IMR-90 (cell line): ENCODE results near the gene LHX1. TPM values are rescaled to one million over a fixed set of nuclear protein-coding genes. Genes with fewer than 3 reads are reported as not detected.

Experiments
- ATAC-seq: fragments of 200-7000 bp; cut with Tn5 transposase; 2 replicates; pipeline ENCODE4 v1.9.1; 2020; ENCODE audit warnings: low read depth, mild to moderate bottlenecking, moderate library complexity
- BruUV-seq: library from RNA; stranded (reverse); fragments of 400-500 nt; replicated peaks from 2 replicates; lab custom pipeline; 2021; lab: Mats Ljungman, UMichigan
- CTCF ChIA-PET: fragments of 300-600 bp; formaldehyde crosslinking; extraction: SDS; loops from one replicate; lab custom pipeline; 2021; ENCODE audit warnings: antibody characterized with exemption; lab: Yijun Ruan, JAX
- POLR2A ChIA-PET: fragments of 300-600 bp; sonication (Branson Sonifier 250); formaldehyde crosslinking; loops from one replicate; lab custom pipeline; 2022; ENCODE audit warnings: antibody characterized with exemption; ENCODE audit not compliant: unreplicated experiment; lab: Charles Lee
- DNase-seq: peaks from one replicate; pipeline ENCODE4 v3.0.0; 2013
- H2AFZ ChIP-seq: replicated peaks from 2 replicates; pipeline ENCODE3; 2013; ENCODE audit warnings: low read length, mild to moderate bottlenecking; ENCODE audit not compliant: poor library complexity
- H2AK5ac ChIP-seq: 2 replicates; pipeline ENCODE4 v1.6.1; 2013; ENCODE audit warnings: low read depth, low read length, inconsistent platforms
- H2AK9ac ChIP-seq: replicated peaks from 2 replicates; pipeline ENCODE3; 2013; ENCODE audit warnings: mild to moderate bottlenecking, low read depth, low read length, moderate library complexity; ENCODE audit not compliant: poor library complexity
- H2BK120ac ChIP-seq: 2 replicates; pipeline ENCODE4 v1.6.1; 2013; ENCODE audit warnings: low read depth, low read length, inconsistent platforms
- H2BK15ac ChIP-seq: 3 replicates; pipeline ENCODE4 v1.6.1; 2013; ENCODE audit warnings: low read depth, low read length, inconsistent platforms
- H2BK20ac ChIP-seq: 2 replicates; pipeline ENCODE4 v1.6.1; 2013; ENCODE audit warnings: low read depth, mild to moderate bottlenecking, inconsistent platforms, low read length, moderate library complexity
- H2BK5ac ChIP-seq: 2 replicates; pipeline ENCODE4 v1.6.1; 2013; ENCODE audit warnings: mild to moderate bottlenecking, low read depth, low read length, inconsistent platforms; ENCODE audit not compliant: poor library complexity, severe bottlenecking
- H3K14ac ChIP-seq: replicated peaks from 2 replicates; pipeline ENCODE4 v1.6.1; 2013; ENCODE audit warnings: low read depth, low read length, inconsistent platforms
- H3K18ac ChIP-seq: 2 replicates; pipeline ENCODE4 v1.6.1; 2013; ENCODE audit warnings: low read depth, low read length, control low read depth
- H3K23ac ChIP-seq: 2 replicates; pipeline ENCODE4 v1.6.1; 2013; ENCODE audit warnings: low read depth, low read length, inconsistent platforms
- H3K27ac ChIP-seq: 2 replicates; pipeline ENCODE4 v1.5.1; 2013; ENCODE audit warnings: mild to moderate bottlenecking, control low read depth, low read length; ENCODE audit not compliant: insufficient read depth
- H3K27me3 ChIP-seq: 2 replicates; pipeline ENCODE4 v1.6.1; 2013; ENCODE audit warnings: low read length; ENCODE audit not compliant: control insufficient read depth, insufficient read depth
- H3K36me3 ChIP-seq: 2 replicates; pipeline ENCODE4 v1.6.1; 2013; ENCODE audit warnings: low read length, mixed read lengths; ENCODE audit not compliant: control insufficient read depth, insufficient read depth
- H3K4ac ChIP-seq: 2 replicates; pipeline ENCODE4 v1.6.1; 2013; ENCODE audit warnings: low read depth, low read length, inconsistent platforms
- H3K4me1 ChIP-seq: 2 replicates; pipeline ENCODE4 v1.6.1; 2013; ENCODE audit warnings: low read length, mixed read lengths; ENCODE audit not compliant: control insufficient read depth, insufficient read depth
- H3K4me2 ChIP-seq: 2 replicates; pipeline ENCODE4 v1.6.1; 2013; ENCODE audit warnings: low read depth, mild to moderate bottlenecking, control low read depth, low read length, moderate library complexity
- H3K4me3 ChIP-seq: 2 replicates; pipeline ENCODE4 v1.5.1; 2013; ENCODE audit warnings: low read depth, mild to moderate bottlenecking, control low read depth, low read length, moderate library complexity; ENCODE audit not compliant: insufficient read depth
- H3K56ac ChIP-seq: 2 replicates; pipeline ENCODE4 v1.6.1; 2013; ENCODE audit warnings: low read length, inconsistent platforms; ENCODE audit not compliant: insufficient read depth; ENCODE audit errors: extremely low read depth
- H3K79me1 ChIP-seq, 2 experiments: 2 replicates each; pipeline ENCODE4 v1.6.1; 2013; ENCODE audit warnings: low read length in 2 of 2, inconsistent platforms in 1 of 2, low read depth in 1 of 2
- H3K9ac ChIP-seq: 2 replicates; pipeline ENCODE4 v1.6.1; 2013; ENCODE audit warnings: low read depth, low read length, control low read depth
- H3K9me1 ChIP-seq: 2 replicates; pipeline ENCODE4 v1.6.1; 2013; ENCODE audit warnings: low read length, inconsistent platforms; ENCODE audit not compliant: insufficient read depth
- H3K9me3 ChIP-seq: 2 replicates; pipeline ENCODE4 v1.6.1; 2013; ENCODE audit warnings: low read length; ENCODE audit not compliant: control insufficient read depth, insufficient read depth
- H4K20me1 ChIP-seq: 2 replicates; pipeline ENCODE4 v1.6.1; 2013; ENCODE audit warnings: low read length, inconsistent platforms; ENCODE audit not compliant: insufficient read depth
- H4K5ac ChIP-seq: 2 replicates; pipeline ENCODE4 v1.6.1; 2013; ENCODE audit warnings: mild to moderate bottlenecking, low read depth, low read length, control low read depth
- H4K8ac ChIP-seq, 2 experiments: 2 replicates each; pipeline ENCODE4 v1.6.1; 2013; ENCODE audit warnings: low read depth in 2 of 2, low read length in 2 of 2, control low read depth in 1 of 2, inconsistent platforms in 1 of 2
- H4K91ac ChIP-seq: 2 replicates; pipeline ENCODE4 v1.6.1; 2013; ENCODE audit warnings: low read depth, low read length, inconsistent platforms; ENCODE audit not compliant: insufficient read depth
- CHD1 ChIP-seq: IDR thresholded peaks from 2 replicates; pipeline ENCODE4 v1.6.1; 2012; ENCODE audit warnings: low read depth, low read length, improper control_type of control experiment
- MAFK ChIP-seq: IDR thresholded peaks from 2 replicates; pipeline ENCODE4 v1.6.1; 2012; ENCODE audit warnings: low read depth, low read length, improper control_type of control experiment
- NFE2L2 ChIP-seq: fragments of 150-350 bp; IDR thresholded peaks from 2 replicates; pipeline ENCODE4 v1.6.1; 2016; ENCODE audit warnings: low read depth, mild to moderate bottlenecking, low read length
- RAD21 ChIP-seq: IDR thresholded peaks from 2 replicates; pipeline ENCODE4 v1.6.1; 2012; ENCODE audit warnings: low read length, improper control_type of control experiment
- RFX5 ChIP-seq: IDR thresholded peaks from 2 replicates; pipeline ENCODE4 v1.8.0; 2012; ENCODE audit warnings: low read depth, mild to moderate bottlenecking, low read length, moderate library complexity
- SMC3 ChIP-seq: fragments of 150-350 bp; IDR thresholded peaks from 2 replicates; pipeline ENCODE4 v1.6.1; 2016; ENCODE audit warnings: low read depth, mild to moderate bottlenecking, antibody characterized with exemption, low read length, moderate library complexity
- dilution Hi-C: fragments of 300-500 bp; cut with HindIII; formaldehyde crosslinking; loops from one replicate; pipeline ENCODE4 v1.14.3; 2018; ENCODE audit warnings: low sequenced_read_pairs; ENCODE audit not compliant: unreplicated experiment
- in situ Hi-C: fragments of 300-500 bp; cut with MboI; formaldehyde crosslinking; loops from 3 replicates; pipeline ENCODE4 v1.14.3; 2019; ENCODE audit warnings: low sequenced_read_pairs, inconsistent platforms, mixed read lengths
- intact Hi-C: fragments of 100-400 bp; cut with micrococcal nuclease; formaldehyde crosslinking; loops from 2 replicates; pipeline ENCODE4 v1.10.0; 2022
- polyA plus RNA-seq, 3 experiments: library from polyadenylated mRNA; depleted of rRNA; stranded (reverse); fragments of >200 nt; gene quantifications; 2 replicates each; pipeline ENCODE4 v1.2.3, GENCODE V29; 2012; ENCODE audit warnings: low replicate concordance in 1 of 3
- total RNA-seq: library from RNA; depleted of rRNA; stranded (reverse); fragments of >200 nt; gene quantifications from 2 replicates; pipeline ENCODE4 v1.2.3, GENCODE V29; 2012

Gene LHX1
- total and polyA plus RNA-seq, 2 of the 4 experiments (the other 2 are of a cell fraction), result not detected

DNA sequence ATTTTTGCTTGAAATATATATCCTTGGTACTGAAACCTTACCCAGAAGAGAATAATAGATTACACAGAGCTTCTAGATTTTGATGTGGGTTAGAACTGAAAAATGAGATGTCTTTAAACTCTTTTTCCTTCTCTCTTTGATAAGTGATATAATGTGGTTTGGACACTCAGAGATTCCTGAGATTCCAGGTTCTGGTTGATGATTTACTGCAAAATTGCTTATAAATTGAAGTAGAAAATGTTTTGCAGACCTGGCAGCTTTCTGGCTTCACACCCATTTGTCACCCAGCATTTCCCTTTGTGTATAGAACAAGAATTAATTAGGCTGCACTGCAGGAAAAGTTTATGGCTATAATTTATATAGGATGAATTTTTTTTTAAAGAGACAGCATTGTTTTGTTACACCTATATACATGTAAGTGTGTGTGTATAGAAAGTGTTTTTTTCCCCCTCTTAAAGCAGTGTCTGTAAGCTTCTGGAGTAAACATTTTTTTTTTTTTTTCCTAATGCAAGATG, 35.0 kb downstream of the LHX1 start:
- H3K56ac ChIP-seq, result no peak overlapping the region
- intact Hi-C loops, result no loop called here
- H4K5ac ChIP-seq, result no peak overlapping the region
- H3K4me1 ChIP-seq, result peaks cover 2% of the 10 kb centered on the region; the same call in 1 of the 2 replicates
- ATAC-seq (no peak), DNase-seq (no peak)
- no peak overlapping the region for H3K27ac ChIP-seq
- H3K9me3 ChIP-seq, result no peaks in the 10 kb centered on the region
- no peak overlapping the region for H2AK9ac ChIP-seq
- no peak overlapping the region for H2BK120ac ChIP-seq
- H2BK20ac ChIP-seq, result no peak overlapping the region
- POLR2A ChIA-PET, result interaction anchor here (0.5 kb wide), 1 partner anchor 427 kb away, joined by 9 read pairs; the partner anchor contains the start of gene GGNBP2
- no peak overlapping the region for H4K91ac ChIP-seq
- no peaks in the 10 kb centered on the region for H3K27me3 ChIP-seq
- TF ChIP-seq RFX5, result no peak
- TF ChIP-seq RAD21, result no peak
- no peak for TF ChIP-seq SMC3
- no peak for TF ChIP-seq NFE2L2
- TF ChIP-seq CHD1, result no peak
- no peak for TF ChIP-seq MAFK
- H3K14ac ChIP-seq, result no peak overlapping the region
- H2AFZ ChIP-seq, result no peak overlapping the region
- H2BK5ac ChIP-seq, result no peak overlapping the region
- dilution Hi-C loops, result no loop called here
- H3K4ac ChIP-seq, result no peak overlapping the region
- peaks cover 13 to 33% of the 10 kb centered on the region in 2 experiments for H3K79me1 ChIP-seq
- CTCF ChIA-PET, result interaction anchor here (2.0 kb wide), 1 partner anchor 8 kb away, joined by 11 read pairs; no protein-coding TSS in a partner anchor
- no peak overlapping the region for H3K18ac ChIP-seq
- H3K23ac ChIP-seq, result no peak overlapping the region
- in situ Hi-C loops, result no loop called here
- H3K9me1 ChIP-seq, result peaks cover 3% of the 10 kb centered on the region; the same call in 1 of the 2 replicates
- H3K4me2 ChIP-seq, result no peak overlapping the region
- no peak overlapping the region for H2BK15ac ChIP-seq
- no peak overlapping the region for H3K4me3 ChIP-seq
- peaks cover 4% of the 10 kb centered on the region; the same call in 1 of the 2 replicates for H3K36me3 ChIP-seq
- H3K9ac ChIP-seq, result no peak overlapping the region
- no peak overlapping the region for H2AK5ac ChIP-seq
- no peak overlapping the region for H4K8ac ChIP-seq
- H4K20me1 ChIP-seq, result no peaks in the 10 kb centered on the region; the same call in none of the 2 replicates
- no TSS peak for BruUV-seq
